GM19035 (cell line): ENCODE results near the gene AURKB.
"Not testable (repeated sequence)": the region's sequence is repeated elsewhere in the genome, so short reads cannot be mapped to it uniquely, and the experiment has no call there.

Experiments used
- ATAC-seq: cut with Tn5 transposase; IDR thresholded peaks from one replicate; pipeline ENCODE4 v1.9.1; 2021; ENCODE audit not compliant: unreplicated experiment

Gene AURKB

DNA sequence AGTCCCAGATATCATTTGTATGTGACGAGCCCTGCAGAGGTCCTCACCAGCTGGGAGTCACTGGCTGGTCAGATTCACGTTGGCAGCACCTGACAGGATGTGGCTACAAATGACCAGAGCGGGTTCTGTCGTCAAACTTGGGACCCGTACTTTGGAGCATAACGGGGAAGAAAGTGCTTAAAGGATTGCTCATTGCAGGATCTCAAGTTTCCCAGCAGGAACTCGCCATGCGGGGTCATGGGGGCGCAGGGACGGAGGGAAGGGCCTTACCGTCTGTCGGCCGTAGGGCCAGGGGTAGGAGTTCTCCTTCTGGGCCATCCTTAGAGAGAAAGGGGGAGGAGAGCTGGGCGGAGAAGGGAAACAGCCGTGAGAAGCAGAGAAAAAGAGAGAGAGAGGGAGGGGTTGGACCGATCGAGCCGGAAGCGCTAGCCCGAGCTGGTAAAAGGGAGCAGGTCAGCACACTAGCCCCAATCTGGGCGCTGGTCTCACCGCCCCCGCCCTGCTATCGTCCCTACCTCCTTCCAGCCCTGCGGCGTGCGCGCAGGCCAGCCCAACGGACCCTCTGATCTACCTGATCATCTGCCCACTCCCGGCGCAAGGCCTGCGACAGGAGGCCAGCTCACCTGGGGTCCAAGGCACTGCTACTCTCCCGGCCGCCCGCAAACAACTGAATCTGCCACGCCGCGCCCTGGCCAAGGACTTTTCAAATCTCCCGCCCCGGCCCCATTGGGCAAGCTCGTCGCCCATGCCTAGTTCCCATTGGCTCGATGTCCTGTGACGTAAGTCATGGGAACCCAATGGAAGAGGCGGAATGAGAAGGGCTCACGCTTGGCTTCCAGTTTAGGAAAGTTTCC, at the start of gene AURKB:
Gene AURKB (minus strand): TSS at position 669 of the 854 bp plus-strand sequence. CDS start 351 bp downstream, at position 318.
- peak; percentile 90 for ATAC-seq

- no peak for ATAC-seq
Measured at GRCh38 chr17:8257801-8258200, 47.4 kb upstream of the AURKB start.

- ATAC-seq: no peak
Measured at GRCh38 chr17:8256691-8257090, 46.3 kb upstream of the AURKB start.

- no peak for ATAC-seq
Measured at GRCh38 chr17:8256291-8256690, 45.9 kb upstream of the AURKB start.

DNA sequence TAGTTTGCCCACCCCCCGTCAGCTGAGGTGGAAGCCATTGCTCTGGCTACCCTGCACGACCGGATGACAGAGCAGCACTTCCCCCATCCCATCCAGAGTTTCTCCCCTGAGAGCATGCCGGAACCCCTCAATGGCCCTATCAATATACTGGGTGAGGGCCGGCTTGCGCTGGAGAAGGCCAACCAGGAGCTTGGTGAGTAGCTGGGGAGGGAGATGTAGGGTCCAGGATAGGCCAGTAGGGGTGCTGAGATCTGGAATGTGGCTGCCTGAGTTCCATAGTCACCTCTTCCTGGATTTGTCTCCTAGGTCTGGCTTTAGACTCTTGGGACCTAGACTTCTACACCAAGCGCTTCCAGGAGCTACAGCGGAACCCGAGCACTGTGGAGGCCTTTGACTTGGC, 45.1 kb upstream of the AURKB start:
- no peak for ATAC-seq

DNA sequence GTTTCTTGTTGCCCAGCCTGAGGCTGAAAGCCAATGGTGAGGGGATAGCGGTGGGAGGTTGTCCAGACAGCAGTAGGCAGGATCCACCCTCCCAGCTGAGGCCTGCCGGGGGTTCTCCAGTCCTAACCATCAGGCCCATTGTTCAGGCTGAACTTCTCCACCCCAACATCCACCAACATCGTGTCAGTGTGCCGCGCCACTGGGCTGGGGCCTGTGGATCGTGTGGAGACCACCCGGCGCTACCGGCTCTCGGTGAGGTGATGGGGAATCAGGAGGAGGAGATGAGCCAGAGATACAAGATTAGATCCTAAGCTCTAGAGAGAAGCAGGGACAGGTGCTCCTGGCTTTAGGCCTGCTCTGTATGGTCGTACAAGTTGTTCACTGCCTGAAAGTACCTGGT, 44.5 kb upstream of the AURKB start:
- no peak for ATAC-seq

DNA sequence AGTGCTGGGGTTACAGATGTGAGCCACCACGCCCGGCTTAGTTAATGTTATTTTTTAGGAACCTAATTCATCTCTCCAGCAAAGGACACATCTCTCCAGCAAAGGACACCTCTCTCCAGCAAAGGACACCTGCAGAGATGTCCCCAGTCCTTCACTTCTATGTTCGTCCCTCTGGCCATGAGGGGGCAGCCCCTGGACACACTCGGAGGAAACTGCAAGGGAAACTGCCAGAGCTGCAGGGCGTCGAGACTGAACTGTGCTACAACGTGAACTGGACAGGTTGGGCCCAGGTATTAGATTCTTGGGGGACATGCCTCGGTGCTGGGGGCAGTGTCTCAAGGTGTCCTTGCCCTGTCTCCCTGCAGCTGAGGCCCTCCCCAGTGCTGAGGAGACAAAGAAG, 43.4 kb upstream of the AURKB start:
- ATAC-seq: no peak

DNA sequence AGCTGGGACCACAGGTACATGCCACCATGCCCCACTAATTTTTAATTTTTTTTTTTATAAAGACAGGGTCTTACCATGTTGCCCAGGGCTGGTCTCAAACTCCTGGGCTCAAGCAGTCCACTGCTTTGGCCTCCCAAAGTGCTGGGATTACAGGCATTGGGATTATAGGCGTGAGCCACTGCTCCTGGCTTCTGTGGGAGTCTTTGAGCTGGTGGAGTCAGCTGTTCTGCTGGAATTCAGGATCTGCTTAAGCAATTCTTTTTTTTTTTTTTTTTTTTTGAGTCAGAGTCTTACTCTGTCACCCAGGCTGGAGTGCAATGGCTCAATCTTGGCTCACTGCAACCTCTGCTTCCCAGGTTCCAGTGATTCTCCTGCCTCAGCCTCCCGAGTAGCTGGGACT, 41.0 kb upstream of the AURKB start:
- not testable (repeated sequence) for ATAC-seq

GRCh38 chr17:8249621-8250500, 39.5 kb upstream of the AURKB start:
- no peak for ATAC-seq

DNA sequence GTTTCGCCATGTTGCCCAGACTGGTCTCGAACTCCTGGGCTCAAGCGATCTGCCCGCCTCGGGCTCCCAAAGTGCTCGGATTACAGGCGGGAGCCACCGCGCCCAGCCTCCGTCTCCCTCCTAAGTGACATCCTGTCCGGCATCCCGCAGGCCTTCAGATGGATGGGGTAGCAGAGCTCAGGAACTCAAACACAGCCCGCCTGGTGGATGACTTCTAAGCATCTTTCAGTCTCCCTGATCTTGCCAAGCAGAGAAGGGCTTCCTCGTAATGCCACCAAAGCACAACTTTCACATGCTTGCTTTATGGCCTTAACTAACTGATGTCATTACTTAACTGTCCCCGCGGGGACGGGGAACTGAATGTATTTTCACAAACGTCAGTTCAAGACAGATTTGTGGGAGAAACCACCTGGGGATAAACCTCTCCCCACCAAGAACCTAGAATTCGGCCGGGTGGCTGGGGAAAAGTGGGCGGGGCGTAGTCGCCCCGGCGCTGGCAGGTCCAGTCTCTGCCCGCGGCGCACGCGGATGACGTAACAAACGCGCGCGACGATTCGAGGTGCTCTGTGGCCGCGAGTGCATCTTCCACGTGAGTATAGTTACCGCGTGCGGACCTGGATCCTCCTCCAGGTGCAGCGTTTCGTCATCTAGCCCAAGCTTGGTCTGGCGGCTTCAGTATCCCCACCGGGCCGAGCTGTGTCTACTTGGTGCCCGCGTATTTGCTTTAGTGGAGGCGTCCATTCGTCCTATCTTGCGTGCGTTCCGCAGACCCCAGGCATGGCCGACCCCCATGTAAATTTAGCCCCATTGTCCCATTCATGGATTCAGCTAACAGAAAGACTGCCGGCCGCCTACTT, 38.6 kb upstream of the AURKB start, which contains the start of gene PFAS:
Gene PFAS (plus strand): TSS at position 539 of the 857 bp plus-strand sequence. CDS start 4,649 bp downstream, outside the sequence.
- peak; percentile 55 for ATAC-seq

- ATAC-seq: no peak
Measured at GRCh38 chr17:8244768-8245167, 34.4 kb upstream of the AURKB start.

GRCh38 chr17:8243827-8244226, 33.5 kb upstream of the AURKB start:
- no peak for ATAC-seq

- no peak for ATAC-seq
Measured at GRCh38 chr17:8237886-8238285, 27.5 kb upstream of the AURKB start.

DNA sequence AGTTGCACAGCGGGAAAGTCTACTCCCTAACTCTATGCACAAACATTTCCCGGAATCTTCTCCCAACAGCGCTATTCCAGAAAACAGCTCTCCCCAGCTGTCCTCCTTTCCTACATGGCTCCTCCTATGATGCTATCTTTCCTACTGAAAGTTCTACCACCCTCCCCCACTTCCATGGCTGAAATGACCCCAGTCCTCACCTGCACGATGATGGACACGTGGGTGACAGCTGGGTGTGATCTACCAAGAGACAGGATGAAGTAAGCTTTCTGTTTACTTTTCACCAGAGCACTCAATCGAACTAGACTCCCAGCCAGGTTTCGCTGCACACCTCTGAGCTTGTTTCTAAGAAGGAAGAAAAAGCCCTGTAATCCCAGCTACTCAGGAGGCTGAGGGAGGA, 26.8 kb upstream of the AURKB start:
- no peak for ATAC-seq

GRCh38 chr17:8235676-8236075, 25.3 kb upstream of the AURKB start:
- no peak for ATAC-seq

DNA sequence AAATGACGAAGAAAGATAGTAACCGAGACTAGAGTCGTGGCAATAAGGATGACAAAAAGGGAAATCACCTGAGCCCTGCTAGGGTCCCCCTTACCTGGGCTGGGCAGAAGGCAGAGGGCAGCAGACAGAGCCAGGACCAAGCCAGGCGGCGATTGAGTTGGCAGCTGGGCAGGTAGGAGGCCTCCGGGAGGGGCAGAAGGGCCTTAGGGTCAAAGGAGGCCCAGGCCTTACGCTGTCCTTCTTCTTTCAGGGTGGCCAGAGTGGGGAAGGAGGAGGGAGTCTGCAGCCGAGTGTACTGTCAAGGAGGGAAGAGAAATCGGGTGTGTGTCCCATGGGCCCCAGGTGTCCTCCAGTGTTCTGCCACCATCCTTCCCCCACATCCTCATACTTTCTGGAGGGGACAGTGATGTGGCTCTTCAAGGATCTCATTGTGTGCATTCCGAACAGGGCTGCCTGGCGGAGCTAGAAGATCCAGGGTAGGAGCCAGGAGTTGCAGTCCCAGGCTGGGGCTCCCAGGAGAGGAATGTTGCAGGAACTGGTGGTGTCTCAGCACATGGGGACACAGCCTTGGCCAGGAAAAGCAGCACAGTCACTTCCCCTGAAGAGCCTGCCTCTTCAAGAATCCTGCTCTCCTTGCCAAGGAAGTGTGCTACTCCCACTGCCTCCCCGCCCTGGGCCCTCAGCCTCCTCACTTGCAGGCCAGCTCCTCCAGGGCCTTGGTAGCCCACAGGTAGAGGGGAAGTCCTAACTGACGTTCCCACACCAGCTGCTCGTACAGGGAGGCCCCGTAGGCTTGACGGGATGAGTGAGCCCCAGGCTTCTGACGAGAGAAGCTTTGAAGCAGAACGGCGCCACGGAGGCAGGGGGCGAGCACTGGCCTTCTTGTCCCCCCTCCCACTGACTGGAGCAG, 24.2 kb upstream of the AURKB start:
- no peak for ATAC-seq

GRCh38 chr17:8231701-8232100, 21.3 kb upstream of the AURKB start:
- no peak for ATAC-seq

- ATAC-seq: no peak
Measured at GRCh38 chr17:8227238-8227581, 16.8 kb upstream of the AURKB start.

DNA sequence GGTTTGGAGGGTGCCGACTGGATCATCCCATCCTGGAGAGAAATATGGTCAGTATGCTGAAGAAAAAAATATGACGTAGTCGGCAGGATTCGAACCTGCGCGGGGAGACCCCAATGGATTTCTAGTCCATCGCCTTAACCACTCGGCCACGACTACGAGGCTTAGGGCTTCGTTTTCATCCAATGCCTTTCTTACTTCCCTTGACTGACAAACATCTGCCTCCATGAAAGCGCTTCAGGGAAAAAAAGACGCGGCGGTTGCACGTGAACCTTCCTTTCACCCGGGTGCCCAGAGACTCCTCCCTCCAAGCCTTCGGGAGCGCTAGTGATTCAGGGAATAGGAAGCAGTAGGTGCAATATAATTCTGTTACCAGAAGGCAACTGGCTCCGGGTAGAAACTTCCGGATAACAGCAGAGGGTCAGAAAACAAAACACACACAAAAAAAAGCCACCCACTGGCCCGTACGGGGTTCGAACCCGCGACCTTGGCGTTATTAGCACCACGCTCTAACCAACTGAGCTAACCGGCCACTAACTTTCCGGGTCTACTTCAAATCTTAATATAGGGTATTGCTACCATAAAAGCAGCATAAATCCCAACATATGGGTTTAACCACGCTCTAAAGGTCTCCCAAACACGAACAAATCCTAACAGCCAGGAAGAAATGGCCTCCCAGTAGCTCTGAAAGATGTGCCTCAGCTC, 16.3 kb upstream of the AURKB start:
- no peak for ATAC-seq
